HCT116 (cell line): ENCODE results near the gene APOM. TPM values are rescaled to one million over a fixed set of nuclear protein-coding genes. Genes with fewer than 3 reads are reported as not detected.

Experiments
- ATAC-seq: fragments of 200-7000 bp; cut with Tn5 transposase; 2 replicates; pipeline ENCODE4 v1.9.1; 2020; ENCODE audit warnings: mild to moderate bottlenecking, moderate library complexity
- BruUV-seq: library from RNA; stranded (reverse); fragments of 400-500 nt; replicated peaks from 2 replicates; lab custom pipeline; 2021; lab: Mats Ljungman, UMichigan
- CTCF ChIA-PET: fragments of 300-600 bp; sonication (Branson Sonifier 250); formaldehyde crosslinking; loops from one replicate; lab custom pipeline; 2021; ENCODE audit warnings: antibody characterized with exemption; lab: Charles Lee
- POLR2A ChIA-PET: fragments of 300-600, 350-600 bp; sonication (Branson Sonifier 250); formaldehyde crosslinking; loops from one replicate; lab custom pipeline; 2021; ENCODE audit warnings: antibody characterized with exemption; lab: Charles Lee
- RAD21 ChIA-PET, 2 experiments: fragments of 300-600 bp; sonication (Branson Sonifier 250); formaldehyde crosslinking; loops; one replicate each; lab custom pipeline; 2023; ENCODE audit warnings: low total read pairs in 2 of 2; ENCODE audit not compliant: uncharacterized antibody in 2 of 2, unreplicated experiment in 2 of 2, low non-redundant PET in 1 of 2; lab: Charles Lee
- DNase-seq: peaks from one replicate; pipeline ENCODE4 v3.0.0-alpha.2; 2010; ENCODE audit warnings: low read depth, low spot score
- H2AFZ ChIP-seq: fragments of 200-600 bp; shearing (Covaris generic), sonication (generic); 2 replicates; pipeline ENCODE4 v1.6.1; 2017; ENCODE audit warnings: low read depth, mixed run types, mixed read lengths, antibody characterized with exemption, low read length; ENCODE audit not compliant: poor library complexity, severe bottlenecking
- H3K27ac ChIP-seq: 2 replicates; pipeline ENCODE4 v1.5.1; 2012; ENCODE audit warnings: low read depth, low read length
- H3K27me3 ChIP-seq: fragments of 200-600 bp; sonication (generic); 2 replicates; pipeline ENCODE4 v1.6.1; 2016; ENCODE audit warnings: mixed run types, low read length, mixed read lengths; ENCODE audit not compliant: insufficient read depth
- H3K36me3 ChIP-seq, 2 experiments: fragments of 200-500 bp in 1 of 2; fragments of 200-600 bp in 1 of 2; sonication (Bioruptor generic) in 1 of 2; sonication (generic) in 1 of 2; 2 replicates each; pipeline versions ENCODE4 v1.5.1 to v1.6.1; 2014 to 2016; ENCODE audit warnings: low read length in 2 of 2, inconsistent platforms in 1 of 2, mixed read lengths in 1 of 2, mixed run types in 1 of 2; ENCODE audit not compliant: insufficient read depth in 2 of 2, control insufficient read depth in 1 of 2
- H3K4me1 ChIP-seq, 2 experiments: fragments of 200-600 bp in 1 of 2; sonication (generic) in 1 of 2; 2 replicates each; pipeline versions ENCODE4 v1.5.1 to v1.6.1; 2012 to 2017; ENCODE audit warnings: low read length in 2 of 2, inconsistent platforms in 1 of 2, mild to moderate bottlenecking in 1 of 2, mixed read lengths in 1 of 2, mixed run types in 1 of 2, moderate library complexity in 1 of 2; ENCODE audit not compliant: insufficient read depth in 2 of 2, control insufficient read depth in 1 of 2
- H3K4me2 ChIP-seq: fragments of 200-600 bp; sonication (generic); 2 replicates; pipeline ENCODE4 v1.6.1; 2017; ENCODE audit warnings: mixed run types, low read length, mixed read lengths
- H3K4me3 ChIP-seq, 2 experiments: fragments of 200-600 bp in 1 of 2; sonication (generic) in 1 of 2; replicated peaks in 1 of 2; 2 replicates each; pipeline ENCODE4 v1.5.1; 2011 to 2016; ENCODE audit warnings: low read length in 2 of 2, control low read depth in 1 of 2, low read depth in 1 of 2, mild to moderate bottlenecking in 1 of 2, mixed read lengths in 1 of 2, mixed run types in 1 of 2
- H3K79me2 ChIP-seq: fragments of 200-600 bp; sonication (generic); 2 replicates; pipeline ENCODE4 v1.6.1; 2017; ENCODE audit warnings: mild to moderate bottlenecking, mixed run types, low read length, moderate library complexity, mixed read lengths; ENCODE audit not compliant: insufficient read depth
- H3K9ac ChIP-seq: fragments of 200-600 bp; sonication (generic); 2 replicates; pipeline ENCODE4 v1.6.1; 2016; ENCODE audit warnings: low read length, mixed read lengths
- H3K9me2 ChIP-seq: fragments of 200-600 bp; sonication (generic), shearing (Covaris generic); 2 replicates; pipeline ENCODE4 v1.6.1; 2017; ENCODE audit warnings: mixed run types, mild to moderate bottlenecking, moderate library complexity; ENCODE audit not compliant: insufficient read depth
- H3K9me3 ChIP-seq, 2 experiments: fragments of 200-500 bp in 1 of 2; fragments of 200-600 bp in 1 of 2; sonication (Bioruptor generic) in 1 of 2; sonication (generic) in 1 of 2; 2 replicates each; pipeline ENCODE4 v1.6.1; 2014 to 2017; ENCODE audit warnings: low read length in 2 of 2, mixed read lengths in 2 of 2, inconsistent platforms in 1 of 2, low read depth in 1 of 2, mild to moderate bottlenecking in 1 of 2, mixed run types in 1 of 2, moderate library complexity in 1 of 2; ENCODE audit not compliant: control insufficient read depth in 1 of 2, insufficient read depth in 1 of 2
- H4K20me1 ChIP-seq: fragments of 200-600 bp; sonication (generic), shearing (Covaris generic); 2 replicates; pipeline ENCODE4 v1.6.1; 2017; ENCODE audit warnings: mixed run types, mild to moderate bottlenecking, moderate library complexity; ENCODE audit not compliant: insufficient read depth
- ATF3 ChIP-seq: IDR thresholded peaks from 2 replicates; pipeline ENCODE4 v1.6.1; 2012
- CBX3 ChIP-seq: IDR thresholded peaks from 2 replicates; pipeline ENCODE4 v1.6.1; 2012; ENCODE audit warnings: low read depth
- CTCF ChIP-seq, 3 experiments: fragments of 200-600 bp in 1 of 3; sonication (generic) in 1 of 3; IDR thresholded peaks in 2 of 3; conservative IDR thresholded peaks in 1 of 3; 2 replicates each; pipeline ENCODE4 v1.5.1; 2012 to 2017; ENCODE audit warnings: low read depth in 2 of 3, low read length in 2 of 3, antibody characterized with exemption in 1 of 3, borderline replicate concordance in 1 of 3, control low read depth in 1 of 3, mild to moderate bottlenecking in 1 of 3, mixed read lengths in 1 of 3, mixed run types in 1 of 3, moderate library complexity in 1 of 3; ENCODE audit not compliant: insufficient read depth in 1 of 3
- EGR1 ChIP-seq: IDR thresholded peaks from 2 replicates; pipeline ENCODE4 v1.6.1; 2012; ENCODE audit warnings: low read depth
- ELF1 ChIP-seq: IDR thresholded peaks from 2 replicates; pipeline ENCODE4 v1.6.1; 2012; ENCODE audit warnings: low read depth, borderline replicate concordance
- EZH2phosphoT487 ChIP-seq: fragments of 200-600 bp; IDR thresholded peaks from 2 replicates; pipeline ENCODE4 v1.6.1; 2018; ENCODE audit warnings: antibody characterized with exemption, borderline replicate concordance
- JUND ChIP-seq: IDR thresholded peaks from 2 replicates; pipeline ENCODE4 v1.6.1; 2012
- POLR2A ChIP-seq: IDR thresholded peaks from 2 replicates; pipeline ENCODE4 v1.7.0; 2011; ENCODE audit warnings: borderline replicate concordance; ENCODE audit not compliant: insufficient read depth, insufficient read length; ENCODE audit errors: extremely low read depth
- POLR2AphosphoS5 ChIP-seq: IDR thresholded peaks from 2 replicates; pipeline ENCODE4 v1.6.1; 2011; ENCODE audit warnings: mild to moderate bottlenecking, low read depth, low read length, moderate library complexity
- RAD21 ChIP-seq: IDR thresholded peaks from 2 replicates; pipeline ENCODE4 v1.6.1; 2012; ENCODE audit warnings: low read depth, mild to moderate bottlenecking
- SIN3A ChIP-seq: IDR thresholded peaks from 2 replicates; pipeline ENCODE4 v1.6.1; 2012; ENCODE audit warnings: low read depth
- SRF ChIP-seq: IDR thresholded peaks from 2 replicates; pipeline ENCODE4 v1.6.1; 2012; ENCODE audit warnings: low read depth
- TCF7L2 ChIP-seq: IDR thresholded peaks from 2 replicates; pipeline ENCODE4 v1.7.0; 2011; ENCODE audit warnings: borderline replicate concordance, inconsistent platforms; ENCODE audit not compliant: insufficient read depth, insufficient read length; ENCODE audit errors: extremely low read depth
- ZBTB33 ChIP-seq: IDR thresholded peaks from 2 replicates; pipeline ENCODE4 v1.6.1; 2011; ENCODE audit warnings: mild to moderate bottlenecking, low read length, moderate library complexity; ENCODE audit not compliant: insufficient replicate concordance; ENCODE audit errors: extremely low read depth
- ZFX ChIP-seq: fragments of 450-650 bp; IDR thresholded peaks from 2 replicates; pipeline ENCODE4 v1.6.1; 2017
- ZNF274 ChIP-seq: fragments of 200-500 bp; sonication (Bioruptor generic); IDR thresholded peaks from 2 replicates; pipeline ENCODE4 v1.6.1; 2014; ENCODE audit warnings: mild to moderate bottlenecking, low read depth, low read length, inconsistent platforms
- intact Hi-C: fragments of 100-400 bp; cut with micrococcal nuclease; formaldehyde crosslinking; loops from 2 replicates; pipeline ENCODE4 v1.10.0; 2022
- total RNA-seq: library from RNA; stranded (reverse); gene quantifications from one replicate; pipeline ENCODE4 v1.2.1, GENCODE V29; 2021; ENCODE audit not compliant: unreplicated experiment
- TF ChIP-seq, protein P1 (sequence below): IDR thresholded peaks from 2 replicates; pipeline ENCODE4 v1.6.1; 2012; ENCODE audit warnings: low read depth

The APOM gene
- total RNA-seq, 1 experiment from 2014 or later = 2.2 TPM

DNA sequence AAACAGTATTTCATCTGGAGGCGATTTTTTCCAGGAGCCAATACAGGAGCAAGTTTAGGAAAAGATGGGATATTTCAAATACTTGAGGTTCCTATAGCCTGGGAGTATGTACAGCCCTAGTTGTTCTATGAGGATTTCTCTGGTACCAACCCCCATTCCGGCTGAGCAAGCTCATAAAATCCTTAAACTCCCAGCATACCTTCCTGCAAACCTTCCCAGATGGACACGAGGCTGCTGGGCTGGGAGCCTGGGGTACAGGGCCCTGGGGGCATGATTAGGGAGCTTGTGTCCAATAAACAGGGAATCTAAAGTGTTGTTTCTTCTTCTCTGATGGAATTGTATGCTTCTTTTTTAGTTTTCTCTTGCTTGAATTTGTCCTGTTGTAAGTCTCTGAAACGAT is 33.7 kb upstream of the APOM start:
- H3K27me3 ChIP-seq = no peaks in the 10 kb centered on the region
- TF ChIP-seq, protein P1, sequence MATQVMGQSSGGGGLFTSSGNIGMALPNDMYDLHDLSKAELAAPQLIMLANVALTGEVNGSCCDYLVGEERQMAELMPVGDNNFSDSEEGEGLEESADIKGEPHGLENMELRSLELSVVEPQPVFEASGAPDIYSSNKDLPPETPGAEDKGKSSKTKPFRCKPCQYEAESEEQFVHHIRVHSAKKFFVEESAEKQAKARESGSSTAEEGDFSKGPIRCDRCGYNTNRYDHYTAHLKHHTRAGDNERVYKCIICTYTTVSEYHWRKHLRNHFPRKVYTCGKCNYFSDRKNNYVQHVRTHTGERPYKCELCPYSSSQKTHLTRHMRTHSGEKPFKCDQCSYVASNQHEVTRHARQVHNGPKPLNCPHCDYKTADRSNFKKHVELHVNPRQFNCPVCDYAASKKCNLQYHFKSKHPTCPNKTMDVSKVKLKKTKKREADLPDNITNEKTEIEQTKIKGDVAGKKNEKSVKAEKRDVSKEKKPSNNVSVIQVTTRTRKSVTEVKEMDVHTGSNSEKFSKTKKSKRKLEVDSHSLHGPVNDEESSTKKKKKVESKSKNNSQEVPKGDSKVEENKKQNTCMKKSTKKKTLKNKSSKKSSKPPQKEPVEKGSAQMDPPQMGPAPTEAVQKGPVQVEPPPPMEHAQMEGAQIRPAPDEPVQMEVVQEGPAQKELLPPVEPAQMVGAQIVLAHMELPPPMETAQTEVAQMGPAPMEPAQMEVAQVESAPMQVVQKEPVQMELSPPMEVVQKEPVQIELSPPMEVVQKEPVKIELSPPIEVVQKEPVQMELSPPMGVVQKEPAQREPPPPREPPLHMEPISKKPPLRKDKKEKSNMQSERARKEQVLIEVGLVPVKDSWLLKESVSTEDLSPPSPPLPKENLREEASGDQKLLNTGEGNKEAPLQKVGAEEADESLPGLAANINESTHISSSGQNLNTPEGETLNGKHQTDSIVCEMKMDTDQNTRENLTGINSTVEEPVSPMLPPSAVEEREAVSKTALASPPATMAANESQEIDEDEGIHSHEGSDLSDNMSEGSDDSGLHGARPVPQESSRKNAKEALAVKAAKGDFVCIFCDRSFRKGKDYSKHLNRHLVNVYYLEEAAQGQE = no peak
- TF ChIP-seq RAD21 (no peak), ELF1 (no peak), ZBTB33 (no peak), TCF7L2 (no peak), CTCF (IDR thresholded peaks at IDR 0.05 in 2 of 3, conservative IDR thresholded peaks at IDR 0.05 in 1 of 3; ENCODE audit: borderline replicate concordance in 1 of 3, insufficient read depth in 1 of 3, low read depth in 2 of 3, low read length in 2 of 3) (no peak), CBX3 (no peak), POLR2A (no peak), EGR1 (no peak), ZNF274 (no peak), JUND (no peak; the same call in 1 of the 2 replicates), ATF3 (no peak), SRF (no peak), SIN3A (no peak), EZH2phosphoT487 (no peak), ZFX (no peak), POLR2AphosphoS5 (no peak)
- H3K36me3 ChIP-seq = peaks cover 24 to 56% of the 10 kb centered on the region in 2 experiments
- no TSS peak for BruUV-seq
- ATAC-seq (no peak), DNase-seq (no peak)
- peaks cover 62% of the 10 kb centered on the region for H3K79me2 ChIP-seq
- peak overlapping the region; percentile 98 for H3K9ac ChIP-seq
- RAD21 ChIA-PET = no interaction called here
- CTCF ChIA-PET = no interaction called here
- POLR2A ChIA-PET = interaction anchor here (0.7 to 0.8 kb wide), 2 partner anchors 30 to 43 kb away, joined by 3 read pairs; partner anchors contain the start of gene GPANK1
- H3K9me3 ChIP-seq = no peaks in the 10 kb centered on the region
- H3K27ac ChIP-seq = peak overlapping the region; percentile 90
- peaks cover 6 to 18% of the 10 kb centered on the region in 2 experiments; a peak in 3 of 4 replicates for H3K4me1 ChIP-seq
- peak overlapping the region; percentile 91 for H3K4me2 ChIP-seq
- H3K9me2 ChIP-seq = no peaks in the 10 kb centered on the region
- H4K20me1 ChIP-seq = no peaks in the 10 kb centered on the region
- H3K4me3 ChIP-seq = peak overlapping the region; percentile 99 to 100
- intact Hi-C loops = no loop called here
- H2AFZ ChIP-seq = no peak overlapping the region
